H9 (cell line): ENCODE measurements around the gene NINL. TPM values are rescaled to one million over a fixed set of nuclear protein-coding genes. Genes with fewer than 3 reads are reported as not detected.

Source experiments
- DNase-seq: peaks from one replicate; pipeline ENCODE4 v3.0.0-alpha.2; 2017
- H2AFZ ChIP-seq: one replicate; pipeline ENCODE4 v1.6.1; 2013; ENCODE audit warnings: mild to moderate bottlenecking, low read length, control low read depth, moderate library complexity
- H2AK5ac ChIP-seq: 2 replicates; pipeline ENCODE4 v1.6.1; 2013; ENCODE audit warnings: low read length, control low read depth, mixed read lengths; ENCODE audit not compliant: insufficient read length
- H2BK120ac ChIP-seq: one replicate; pipeline ENCODE4 v1.6.1; 2013; ENCODE audit warnings: low read depth, mild to moderate bottlenecking, low read length, control low read depth, inconsistent platforms; ENCODE audit not compliant: poor library complexity, severe bottlenecking
- H2BK12ac ChIP-seq: 2 replicates; pipeline ENCODE4 v1.6.1; 2013; ENCODE audit warnings: low read length, control low read depth, mixed read lengths, low read depth; ENCODE audit not compliant: insufficient read length
- H2BK15ac ChIP-seq: 2 replicates; pipeline ENCODE4 v1.6.1; 2013; ENCODE audit warnings: low read depth, low read length, control low read depth
- H2BK20ac ChIP-seq: one replicate; pipeline ENCODE4 v1.6.1; 2013; ENCODE audit warnings: low read depth, mild to moderate bottlenecking, low read length, control low read depth, inconsistent platforms; ENCODE audit not compliant: poor library complexity, severe bottlenecking
- H2BK5ac ChIP-seq: 2 replicates; pipeline ENCODE4 v1.6.1; 2013; ENCODE audit warnings: low read length, control low read depth, mixed read lengths; ENCODE audit not compliant: insufficient read length
- H3K14ac ChIP-seq: 2 replicates; pipeline ENCODE4 v1.6.1; 2013; ENCODE audit warnings: low read length, control low read depth; ENCODE audit not compliant: insufficient read depth
- H3K18ac ChIP-seq: 2 replicates; pipeline ENCODE4 v1.6.1; 2013; ENCODE audit warnings: low read depth, mild to moderate bottlenecking, mixed read lengths, low read length, control low read depth; ENCODE audit not compliant: insufficient read length
- H3K23ac ChIP-seq: 2 replicates; pipeline ENCODE4 v1.6.1; 2013; ENCODE audit warnings: low read length, control low read depth, mixed read lengths, low read depth; ENCODE audit not compliant: insufficient read length
- H3K23me2 ChIP-seq: 2 replicates; pipeline ENCODE4 v1.6.1; 2013; ENCODE audit warnings: low read depth, mild to moderate bottlenecking, mixed read lengths, low read length, control low read depth; ENCODE audit not compliant: insufficient read length, poor library complexity, severe bottlenecking
- H3K27ac ChIP-seq: 2 replicates; pipeline ENCODE4 v1.5.1; 2013; ENCODE audit warnings: low read length, control low read depth, mixed read lengths, low read depth; ENCODE audit not compliant: insufficient read length
- H3K27me3 ChIP-seq: 2 replicates; pipeline ENCODE4 v1.6.1; 2013; ENCODE audit warnings: low read length, control low read depth, inconsistent platforms; ENCODE audit not compliant: insufficient read depth
- H3K4ac ChIP-seq: 2 replicates; pipeline ENCODE4 v1.6.1; 2013; ENCODE audit warnings: low read depth, mild to moderate bottlenecking, control low read depth, inconsistent platforms, low read length, moderate library complexity
- H3K4me1 ChIP-seq: 2 replicates; pipeline ENCODE4 v1.6.1; 2013; ENCODE audit warnings: low read length, control low read depth, inconsistent platforms; ENCODE audit not compliant: insufficient read depth
- H3K4me2 ChIP-seq: 2 replicates; pipeline ENCODE4 v1.6.1; 2013; ENCODE audit warnings: low read length, control low read depth, mixed read lengths; ENCODE audit not compliant: insufficient read length, insufficient read depth
- H3K56ac ChIP-seq: 2 replicates; pipeline ENCODE4 v1.6.1; 2013; ENCODE audit warnings: low read depth, mild to moderate bottlenecking, mixed read lengths, low read length, control low read depth; ENCODE audit not compliant: insufficient read length
- H3K79me1 ChIP-seq: 2 replicates; pipeline ENCODE4 v1.6.1; 2013; ENCODE audit warnings: low read depth, mild to moderate bottlenecking, moderate library complexity, low read length, control low read depth, inconsistent platforms; ENCODE audit not compliant: insufficient read depth, poor library complexity, severe bottlenecking
- H3K79me2 ChIP-seq: 2 replicates; pipeline ENCODE4 v1.6.1; 2013; ENCODE audit warnings: low read length, control low read depth, inconsistent platforms; ENCODE audit not compliant: insufficient read depth
- H3K9ac ChIP-seq: 2 replicates; pipeline ENCODE4 v1.6.1; 2013; ENCODE audit warnings: low read length, control low read depth, mixed read lengths; ENCODE audit not compliant: insufficient read length; ENCODE audit errors: extremely low read depth
- H3K9me3 ChIP-seq: one replicate; pipeline ENCODE4 v1.6.1; 2013; ENCODE audit warnings: low read depth, low read length, inconsistent platforms; ENCODE audit not compliant: control insufficient read depth
- H3T11ph ChIP-seq: one replicate; pipeline ENCODE4 v1.6.1; 2013; ENCODE audit warnings: mild to moderate bottlenecking, low read length, control low read depth, inconsistent platforms
- H4K20me1 ChIP-seq: one replicate; pipeline ENCODE4 v1.6.1; 2013; ENCODE audit not compliant: control insufficient read depth, insufficient read length, insufficient read depth
- H4K5ac ChIP-seq: 2 replicates; pipeline ENCODE4 v1.6.1; 2013; ENCODE audit warnings: low read depth, mild to moderate bottlenecking, mixed read lengths, low read length, control low read depth; ENCODE audit not compliant: insufficient read length
- H4K8ac ChIP-seq: replicated peaks from 2 replicates; pipeline ENCODE4 v1.6.1; 2013; ENCODE audit warnings: low read length, control low read depth, mixed read lengths, low read depth; ENCODE audit not compliant: insufficient read length
- H4K91ac ChIP-seq: 2 replicates; pipeline ENCODE4 v1.6.1; 2013; ENCODE audit warnings: low read depth, mild to moderate bottlenecking, moderate library complexity, mixed read lengths, low read length, control low read depth; ENCODE audit not compliant: insufficient read length
- H3K27ac Mint-ChIP-seq, 3 experiments: 2 replicates in 2 of 3; 3 replicates in 1 of 3; pipeline ENCODE4 v1.8.0; 2020 to 2021; ENCODE audit warnings: mixed read lengths in 3 of 3, mild to moderate bottlenecking in 1 of 3, moderate library complexity in 1 of 3
- H3K27me3 Mint-ChIP-seq: 2 replicates; pipeline ENCODE4 v1.8.0; 2021; ENCODE audit warnings: low read depth, mild to moderate bottlenecking, moderate library complexity, mixed read lengths
- H3K36me3 Mint-ChIP-seq, 3 experiments: 2 replicates in 2 of 3; 3 replicates in 1 of 3; pipeline ENCODE4 v1.8.0; 2020 to 2021; ENCODE audit warnings: low read depth in 3 of 3, mixed read lengths in 3 of 3; ENCODE audit not compliant: insufficient read depth in 1 of 3
- H3K4me1 Mint-ChIP-seq, 2 experiments: 2 replicates each; pipeline ENCODE4 v1.8.0; 2020; ENCODE audit warnings: mixed read lengths in 2 of 2
- H3K4me3 Mint-ChIP-seq, 2 experiments: 2 replicates in 1 of 2; 3 replicates in 1 of 2; pipeline ENCODE4 v1.8.0; 2020 to 2021; ENCODE audit warnings: mild to moderate bottlenecking in 2 of 2, mixed read lengths in 2 of 2, moderate library complexity in 1 of 2
- H3K9me3 Mint-ChIP-seq, 2 experiments: 2 replicates in 1 of 2; 3 replicates in 1 of 2; pipeline ENCODE4 v1.8.0; 2020; ENCODE audit warnings: mild to moderate bottlenecking in 2 of 2, mixed read lengths in 2 of 2, moderate library complexity in 1 of 2
- CTCF ChIP-seq: fragments of 200-600 bp; sonication (generic); conservative IDR thresholded peaks from 3 replicates; pipeline ENCODE4 v1.8.0; 2021; ENCODE audit warnings: antibody characterized with exemption, mild to moderate bottlenecking
- WGBS: extraction: QIAGEN DNeasy Blood & Tissue Kit; methylation state at CpG from one replicate; pipeline ENCODE4 v1.1.7; 2013; ENCODE audit warnings: missing lambda C conversion rate, low lambda C conversion rate, mixed read lengths; ENCODE audit not compliant: insufficient read length; ENCODE audit errors: extremely low coverage; 5-methylcytosine and 5-hydroxymethylcytosine counted together
- total RNA-seq: library from RNA; stranded (reverse); gene quantifications from 2 replicates; pipeline ENCODE4 v1.2.1, GENCODE V29; 2021

The NINL gene
- total RNA-seq, 1 experiment from 2014 or later, result 34.3 TPM

- peak; percentile 86 for TF ChIP-seq CTCF
- no peak overlapping the region for H2BK20ac ChIP-seq
- no peak overlapping the region for H3K18ac ChIP-seq
- no peak overlapping the region for H3K56ac ChIP-seq
- no peak overlapping the region for H2AK5ac ChIP-seq
- H2BK12ac ChIP-seq, result no peak overlapping the region
- H4K20me1 ChIP-seq, result no peaks in the 10 kb centered on the region
- no peak overlapping the region for H2AFZ ChIP-seq
- Mint-ChIP-seq H3K27ac (peak overlapping the region; percentile 26 to 94 (median 47); a peak in 4 of 7 replicates), H3K27me3 (no peaks in the 10 kb centered on the region), H3K4me1 (peaks cover 3 to 5% of the 10 kb centered on the region in 2 experiments; a peak in 1 of 4 replicates), H3K9me3 (no peaks in the 10 kb centered on the region), H3K4me3 (no peak overlapping the region), H3K36me3 (peaks cover 50 to 75% (median 65%) of the 10 kb centered on the region in 3 experiments)
- H3K27ac ChIP-seq, result no peak overlapping the region
- H4K8ac ChIP-seq, result no peak overlapping the region
- no peak overlapping the region for H3K9ac ChIP-seq
- no peaks in the 10 kb centered on the region for H3K23me2 ChIP-seq
- no CpG with 5 or more reads among the region's 13 CpGs for WGBS
- H3T11ph ChIP-seq, result no peak overlapping the region
- no peaks in the 10 kb centered on the region for H3K9me3 ChIP-seq
- H3K23ac ChIP-seq, result no peak overlapping the region
- H3K4me2 ChIP-seq, result no peak overlapping the region
- H2BK5ac ChIP-seq, result no peak overlapping the region
- H3K79me2 ChIP-seq, result no peaks in the 10 kb centered on the region
- H4K5ac ChIP-seq, result no peak overlapping the region
- DNase-seq, result peak; percentile 76
- no peak overlapping the region for H2BK15ac ChIP-seq
- H3K79me1 ChIP-seq, result no peaks in the 10 kb centered on the region
- no peak overlapping the region for H4K91ac ChIP-seq
- H3K14ac ChIP-seq, result no peak overlapping the region
- H3K27me3 ChIP-seq, result no peaks in the 10 kb centered on the region
- no peak overlapping the region for H3K4ac ChIP-seq
- H2BK120ac ChIP-seq, result no peak overlapping the region
- H3K4me1 ChIP-seq, result no peaks in the 10 kb centered on the region
Measured at GRCh38 chr20:25470045-25470444, 115.3 kb downstream of the NINL start.
